ENCODE data around the gene CFAP300. TPM values are rescaled to one million over a fixed set of nuclear protein-coding genes. Genes with fewer than 3 reads are reported as not detected.

CFAP300 gene
- 1.5 and 2.5 TPM in 2 replicates for polyA plus RNA-seq (2012; rRNA removed)
- 2.5 and 3.5 TPM in 2 replicates for polyA plus RNA-seq (2012; cell fraction: cytosol; rRNA removed)
- polyA plus RNA-seq (2012; cell fraction: nucleus; rRNA removed) = 1.7 TPM in 2 replicates

DNA sequence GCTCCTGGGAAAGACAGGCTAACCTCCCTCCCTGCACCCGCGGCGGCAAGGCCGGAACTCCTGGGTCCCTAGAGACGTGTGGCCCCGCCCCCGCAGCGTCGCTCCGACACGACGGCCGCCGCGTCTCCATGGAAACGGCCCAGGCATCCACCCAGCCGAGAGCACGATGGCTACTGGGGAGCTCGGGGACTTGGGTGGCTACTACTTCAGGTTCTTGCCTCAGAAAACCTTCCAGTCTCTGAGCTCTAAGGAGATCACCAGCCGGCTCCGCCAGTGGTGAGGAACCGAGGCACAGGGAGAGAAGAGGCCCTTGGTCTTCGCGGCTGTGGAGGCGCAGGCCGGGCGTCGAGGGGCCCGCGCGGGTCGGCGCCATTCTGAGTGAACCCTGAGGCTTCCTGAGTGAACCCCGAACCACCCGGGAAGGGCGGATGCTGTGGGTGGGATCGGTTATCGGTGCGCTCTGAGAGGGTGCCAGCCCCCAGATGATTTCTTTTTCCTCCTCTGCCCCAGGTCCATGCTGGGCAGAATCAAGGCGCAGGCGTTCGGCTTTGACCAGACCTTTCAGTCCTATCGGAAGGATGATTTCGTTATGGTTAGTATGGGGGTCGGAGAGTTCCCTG is at the start of gene CFAP300:
Gene CFAP300 (plus strand): TSS at position 133 of the 620 bp plus-strand sequence. CDS start 34 bp downstream, at position 167.
- Histone ChIP-seq H4K20me1 (ENCODE audit: insufficient read depth) (no peaks in the 10 kb centered on the region), H3K9me2 (no peaks in the 10 kb centered on the region), H3K4me2 (peak within 1 kb of the TSS; percentile 82), H3K4me1 (ENCODE audit: control insufficient read depth in 1 of 2, insufficient read depth in 2 of 2, low read depth in 1 of 2, low read length in 1 of 2) (no peaks in the 10 kb centered on the region; a peak in 1 of 4 replicates), H2AFZ (ENCODE audit: low read depth) (peak within 1 kb of the TSS; percentile 99), H3K36me3 (replicated peaks in 1 of 2; ENCODE audit: control insufficient read depth in 1 of 2, insufficient read depth in 2 of 2, low read length in 1 of 2) (no peaks in the 10 kb centered on the region), H3K4me3 (ENCODE audit: low read depth in 2 of 2, low read length in 1 of 2) (peak within 1 kb of the TSS; percentile 56), H3K9ac (peak within 1 kb of the TSS; percentile 66), H3K9me3 (no peaks in the 10 kb centered on the region), H3K79me2 (ENCODE audit: insufficient read depth) (no peaks in the 10 kb centered on the region), H3K27me3 (ENCODE audit: insufficient read depth) (no peaks in the 10 kb centered on the region), H3K27ac (ENCODE audit: low read depth in 2 of 2, low read length in 1 of 2) (peak within 1 kb of the TSS; percentile 7 to 54; a peak in 2 of 4 replicates), H3F3A (replicated peaks; ENCODE audit: insufficient read depth) (no peaks in the 10 kb centered on the region)
- POLR2A ChIA-PET = no interaction called here
- TF ChIP-seq YY1 (IDR thresholded peaks at IDR 0.05; ENCODE audit: low read depth) (peak; percentile 61; the same call in 1 of the 2 replicates), CHD2 (IDR thresholded peaks at IDR 0.05; ENCODE audit: low read length, partially characterized antibody) (no peak), GABPA (IDR thresholded peaks at IDR 0.05; ENCODE audit: low read depth) (no peak), RXRA (IDR thresholded peaks at IDR 0.05; ENCODE audit: borderline replicate concordance, low read depth) (no peak), TAF1 (IDR thresholded peaks at IDR 0.05; ENCODE audit: borderline replicate concordance, low read depth, low read length) (peak; percentile 12; the same call in 1 of the 2 replicates), FOXM1 (IDR thresholded peaks at IDR 0.05; ENCODE audit: low read depth) (no peak)
- TF ChIP-seq, protein P1, sequence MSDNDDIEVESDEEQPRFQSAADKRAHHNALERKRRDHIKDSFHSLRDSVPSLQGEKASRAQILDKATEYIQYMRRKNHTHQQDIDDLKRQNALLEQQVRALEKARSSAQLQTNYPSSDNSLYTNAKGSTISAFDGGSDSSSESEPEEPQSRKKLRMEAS (IDR thresholded peaks at IDR 0.05; ENCODE audit: low read depth) = peak; percentile 75
- CTCF ChIA-PET = no interaction called here
- DNase-seq = peak; percentile 55
- 12% methylated on average over 4 of the region's 45 CpGs for WGBS (ENCODE audit: low lambda C conversion rate)

DNA sequence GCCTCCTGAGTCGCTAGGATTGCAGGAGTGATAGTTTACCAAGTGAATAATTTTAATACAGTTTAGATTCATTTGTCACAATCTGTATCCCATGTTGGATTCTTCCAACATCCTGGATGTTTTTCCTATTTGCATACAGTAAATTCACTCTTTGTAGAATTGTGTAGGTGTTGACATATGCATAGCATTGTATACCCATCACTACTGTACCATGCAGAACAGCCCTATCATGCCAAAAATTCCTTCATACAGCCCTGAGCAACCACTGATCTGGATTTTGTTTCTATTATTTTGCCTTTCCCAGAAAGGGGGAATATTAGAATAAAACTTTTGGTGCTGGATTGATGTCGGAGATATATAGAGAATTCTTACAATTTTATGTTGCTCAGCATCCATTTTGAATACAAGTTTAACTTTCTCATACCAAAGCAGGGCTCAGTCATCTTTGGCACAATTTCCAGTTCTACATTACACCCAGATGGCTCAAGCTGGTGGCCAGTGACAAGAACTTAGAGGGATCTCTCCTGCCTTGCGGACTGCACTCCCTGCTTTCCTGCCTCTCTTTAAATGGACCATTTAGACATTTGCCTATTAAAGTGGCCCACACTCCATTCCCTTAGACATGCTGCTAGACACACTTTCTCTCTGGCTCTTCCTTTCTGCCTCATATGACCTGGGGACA is 45.4 kb upstream of the CFAP300 start:
- Histone ChIP-seq H3K36me3 (replicated peaks in 1 of 2; ENCODE audit: control insufficient read depth in 1 of 2, insufficient read depth in 2 of 2, low read length in 1 of 2) (no peaks in the 10 kb centered on the region), H3K27ac (ENCODE audit: low read depth in 2 of 2, low read length in 1 of 2) (no peak overlapping the region), H3K27me3 (ENCODE audit: insufficient read depth) (no peaks in the 10 kb centered on the region), H3K79me2 (ENCODE audit: insufficient read depth) (no peaks in the 10 kb centered on the region), H3F3A (replicated peaks; ENCODE audit: insufficient read depth) (no peaks in the 10 kb centered on the region), H3K4me3 (ENCODE audit: low read depth in 2 of 2, low read length in 1 of 2) (no peak overlapping the region), H3K4me2 (no peak overlapping the region), H4K20me1 (ENCODE audit: insufficient read depth) (no peaks in the 10 kb centered on the region), H3K9me2 (no peaks in the 10 kb centered on the region), H3K9ac (no peak overlapping the region), H3K9me3 (no peaks in the 10 kb centered on the region), H2AFZ (ENCODE audit: low read depth) (no peak overlapping the region), H3K4me1 (ENCODE audit: control insufficient read depth in 1 of 2, insufficient read depth in 2 of 2, low read depth in 1 of 2, low read length in 1 of 2) (no peaks in the 10 kb centered on the region)
- 85% methylated on average over 3 of the region's 3 CpGs for WGBS (ENCODE audit: low lambda C conversion rate)
- TF ChIP-seq, protein P2, sequence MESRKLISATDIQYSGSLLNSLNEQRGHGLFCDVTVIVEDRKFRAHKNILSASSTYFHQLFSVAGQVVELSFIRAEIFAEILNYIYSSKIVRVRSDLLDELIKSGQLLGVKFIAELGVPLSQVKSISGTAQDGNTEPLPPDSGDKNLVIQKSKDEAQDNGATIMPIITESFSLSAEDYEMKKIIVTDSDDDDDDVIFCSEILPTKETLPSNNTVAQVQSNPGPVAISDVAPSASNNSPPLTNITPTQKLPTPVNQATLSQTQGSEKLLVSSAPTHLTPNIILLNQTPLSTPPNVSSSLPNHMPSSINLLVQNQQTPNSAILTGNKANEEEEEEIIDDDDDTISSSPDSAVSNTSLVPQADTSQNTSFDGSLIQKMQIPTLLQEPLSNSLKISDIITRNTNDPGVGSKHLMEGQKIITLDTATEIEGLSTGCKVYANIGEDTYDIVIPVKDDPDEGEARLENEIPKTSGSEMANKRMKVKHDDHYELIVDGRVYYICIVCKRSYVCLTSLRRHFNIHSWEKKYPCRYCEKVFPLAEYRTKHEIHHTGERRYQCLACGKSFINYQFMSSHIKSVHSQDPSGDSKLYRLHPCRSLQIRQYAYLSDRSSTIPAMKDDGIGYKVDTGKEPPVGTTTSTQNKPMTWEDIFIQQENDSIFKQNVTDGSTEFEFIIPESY (IDR thresholded peaks at IDR 0.05; ENCODE audit: borderline replicate concordance, low read depth) = no peak
- TF ChIP-seq CHD2 (IDR thresholded peaks at IDR 0.05; ENCODE audit: low read length, partially characterized antibody) (no peak), EP300 (IDR thresholded peaks at IDR 0.05; ENCODE audit: borderline replicate concordance in 1 of 2, low read depth in 1 of 2, low read length in 1 of 2) (no peak), GATA2 (CRISPR knock-in tag; IDR thresholded peaks at IDR 0.05) (no peak), SIN3A (IDR thresholded peaks at IDR 0.05; ENCODE audit: borderline replicate concordance, low read depth, low read length) (no peak), GABPA (IDR thresholded peaks at IDR 0.05; ENCODE audit: low read depth) (no peak), TAF1 (IDR thresholded peaks at IDR 0.05; ENCODE audit: borderline replicate concordance, low read depth, low read length) (no peak), ELF1 (IDR thresholded peaks at IDR 0.05) (no peak)
- TF ChIP-seq, protein P3, sequence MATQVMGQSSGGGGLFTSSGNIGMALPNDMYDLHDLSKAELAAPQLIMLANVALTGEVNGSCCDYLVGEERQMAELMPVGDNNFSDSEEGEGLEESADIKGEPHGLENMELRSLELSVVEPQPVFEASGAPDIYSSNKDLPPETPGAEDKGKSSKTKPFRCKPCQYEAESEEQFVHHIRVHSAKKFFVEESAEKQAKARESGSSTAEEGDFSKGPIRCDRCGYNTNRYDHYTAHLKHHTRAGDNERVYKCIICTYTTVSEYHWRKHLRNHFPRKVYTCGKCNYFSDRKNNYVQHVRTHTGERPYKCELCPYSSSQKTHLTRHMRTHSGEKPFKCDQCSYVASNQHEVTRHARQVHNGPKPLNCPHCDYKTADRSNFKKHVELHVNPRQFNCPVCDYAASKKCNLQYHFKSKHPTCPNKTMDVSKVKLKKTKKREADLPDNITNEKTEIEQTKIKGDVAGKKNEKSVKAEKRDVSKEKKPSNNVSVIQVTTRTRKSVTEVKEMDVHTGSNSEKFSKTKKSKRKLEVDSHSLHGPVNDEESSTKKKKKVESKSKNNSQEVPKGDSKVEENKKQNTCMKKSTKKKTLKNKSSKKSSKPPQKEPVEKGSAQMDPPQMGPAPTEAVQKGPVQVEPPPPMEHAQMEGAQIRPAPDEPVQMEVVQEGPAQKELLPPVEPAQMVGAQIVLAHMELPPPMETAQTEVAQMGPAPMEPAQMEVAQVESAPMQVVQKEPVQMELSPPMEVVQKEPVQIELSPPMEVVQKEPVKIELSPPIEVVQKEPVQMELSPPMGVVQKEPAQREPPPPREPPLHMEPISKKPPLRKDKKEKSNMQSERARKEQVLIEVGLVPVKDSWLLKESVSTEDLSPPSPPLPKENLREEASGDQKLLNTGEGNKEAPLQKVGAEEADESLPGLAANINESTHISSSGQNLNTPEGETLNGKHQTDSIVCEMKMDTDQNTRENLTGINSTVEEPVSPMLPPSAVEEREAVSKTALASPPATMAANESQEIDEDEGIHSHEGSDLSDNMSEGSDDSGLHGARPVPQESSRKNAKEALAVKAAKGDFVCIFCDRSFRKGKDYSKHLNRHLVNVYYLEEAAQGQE (IDR thresholded peaks at IDR 0.05; ENCODE audit: low read depth, low read length) = no peak
- TF ChIP-seq, protein P4, sequence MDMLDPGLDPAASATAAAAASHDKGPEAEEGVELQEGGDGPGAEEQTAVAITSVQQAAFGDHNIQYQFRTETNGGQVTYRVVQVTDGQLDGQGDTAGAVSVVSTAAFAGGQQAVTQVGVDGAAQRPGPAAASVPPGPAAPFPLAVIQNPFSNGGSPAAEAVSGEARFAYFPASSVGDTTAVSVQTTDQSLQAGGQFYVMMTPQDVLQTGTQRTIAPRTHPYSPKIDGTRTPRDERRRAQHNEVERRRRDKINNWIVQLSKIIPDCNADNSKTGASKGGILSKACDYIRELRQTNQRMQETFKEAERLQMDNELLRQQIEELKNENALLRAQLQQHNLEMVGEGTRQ (IDR thresholded peaks at IDR 0.05; ENCODE audit: borderline replicate concordance, low read depth, low read length) = no peak
- ChIA-PET POLR2A (no interaction called here), CTCF (no interaction called here)
- DNase-seq = no peak
